GM12878 (cell line): ENCODE results near the gene KIAA2012.

Source experiments
- CEBPB ChIP-seq, 2 experiments: fragments of 150-350 bp in 1 of 2; IDR thresholded peaks; 2 replicates each; pipeline ENCODE4 v1.6.1; 2012 to 2014; ENCODE audit warnings: low read depth in 2 of 2, low read length in 2 of 2, borderline replicate concordance in 1 of 2, inconsistent platforms in 1 of 2
- EGR1 ChIP-seq, 2 experiments: IDR thresholded peaks; 1 replicate in 1 of 2; 2 replicates in 1 of 2; pipeline ENCODE4 v1.6.1; 2011 to 2012; ENCODE audit warnings: low read depth in 2 of 2, low read length in 2 of 2, borderline replicate concordance in 1 of 2, mild to moderate bottlenecking in 1 of 2, moderate library complexity in 1 of 2
- EZH2 ChIP-seq: IDR thresholded peaks from 2 replicates; pipeline ENCODE4 v1.6.1; 2012; ENCODE audit warnings: low read depth, mild to moderate bottlenecking, control low read depth, inconsistent platforms, low read length, borderline replicate concordance; ENCODE audit not compliant: control insufficient read depth
- NBN ChIP-seq: fragments of 450-650 bp; IDR thresholded peaks from 2 replicates; pipeline ENCODE4 v1.6.1; 2016
- NR2C1 ChIP-seq: fragments of 450-650 bp; IDR thresholded peaks from 2 replicates; pipeline ENCODE4 v1.6.1; 2017; ENCODE audit warnings: antibody characterized with exemption, mild to moderate bottlenecking, moderate library complexity
- POLR2A ChIP-seq: IDR thresholded peaks from 2 replicates; pipeline ENCODE4 v1.6.1; 2011; ENCODE audit warnings: low read depth, mild to moderate bottlenecking, low read length
- POLR2AphosphoS5 ChIP-seq: IDR thresholded peaks from 2 replicates; pipeline ENCODE4 v1.6.1; 2011; ENCODE audit warnings: mild to moderate bottlenecking, low read length, inconsistent platforms
- YBX1 ChIP-seq: fragments of 450-650 bp; IDR thresholded peaks from 2 replicates; pipeline ENCODE4 v1.6.1; 2016; ENCODE audit warnings: antibody characterized with exemption
- TF ChIP-seq, protein P1 (sequence below): IDR thresholded peaks from 2 replicates; pipeline ENCODE4 v1.6.1; 2012; ENCODE audit warnings: low read depth, low read length, improper control_type of control experiment
- TF ChIP-seq, protein P2 (sequence below): IDR thresholded peaks from 2 replicates; pipeline ENCODE4 v1.6.1; 2011; ENCODE audit warnings: mild to moderate bottlenecking, low read depth, low read length, moderate library complexity; ENCODE audit not compliant: insufficient replicate concordance

DNA sequence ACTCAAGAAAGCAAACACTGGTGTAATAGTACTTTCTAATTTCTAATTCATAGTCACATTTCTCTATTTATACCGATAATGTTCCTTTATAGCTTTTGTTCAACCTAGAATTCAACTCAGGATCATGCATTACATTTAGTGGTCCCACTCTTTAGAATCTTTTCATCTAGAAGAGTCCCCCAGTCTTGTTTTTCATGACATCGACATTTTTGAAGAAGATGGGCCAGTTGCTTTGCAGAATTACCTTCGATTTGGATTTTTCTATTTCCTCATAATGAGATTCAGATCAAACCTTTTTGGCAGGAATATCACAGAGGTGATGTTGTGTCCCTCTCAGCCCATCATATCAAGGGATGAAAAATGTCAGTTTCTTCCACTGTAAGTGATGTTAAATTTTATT, 35.3 kb downstream of the KIAA2012 start:
- TF ChIP-seq, protein P1, sequence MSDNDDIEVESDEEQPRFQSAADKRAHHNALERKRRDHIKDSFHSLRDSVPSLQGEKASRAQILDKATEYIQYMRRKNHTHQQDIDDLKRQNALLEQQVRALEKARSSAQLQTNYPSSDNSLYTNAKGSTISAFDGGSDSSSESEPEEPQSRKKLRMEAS = no peak
- TF ChIP-seq NR2C1 (no peak), YBX1 (no peak), POLR2A (no peak), POLR2AphosphoS5 (no peak), NBN (no peak), EGR1 (IDR thresholded peaks at IDR 0.05; ENCODE audit: borderline replicate concordance in 1 of 2, low read depth in 2 of 2, low read length in 2 of 2) (no peak), EZH2 (no peak), CEBPB (IDR thresholded peaks at IDR 0.05; ENCODE audit: borderline replicate concordance in 1 of 2, low read depth in 2 of 2, low read length in 2 of 2) (no peak)
- TF ChIP-seq, protein P2, sequence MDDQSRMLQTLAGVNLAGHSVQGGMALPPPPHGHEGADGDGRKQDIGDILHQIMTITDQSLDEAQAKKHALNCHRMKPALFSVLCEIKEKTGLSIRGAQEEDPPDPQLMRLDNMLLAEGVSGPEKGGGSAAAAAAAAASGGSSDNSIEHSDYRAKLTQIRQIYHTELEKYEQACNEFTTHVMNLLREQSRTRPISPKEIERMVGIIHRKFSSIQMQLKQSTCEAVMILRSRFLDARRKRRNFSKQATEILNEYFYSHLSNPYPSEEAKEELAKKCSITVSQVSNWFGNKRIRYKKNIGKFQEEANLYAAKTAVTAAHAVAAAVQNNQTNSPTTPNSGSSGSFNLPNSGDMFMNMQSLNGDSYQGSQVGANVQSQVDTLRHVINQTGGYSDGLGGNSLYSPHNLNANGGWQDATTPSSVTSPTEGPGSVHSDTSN = no peak
